OCI-LY7 (cell line): ENCODE measurements around the gene HNRNPU. TPM values are rescaled to one million over a fixed set of nuclear protein-coding genes. Genes with fewer than 3 reads are reported as not detected.

Experiments
- BruUV-seq: library from RNA; stranded (reverse); fragments of 400-500 nt; replicated peaks from 2 replicates; lab custom pipeline; 2021; lab: Mats Ljungman, UMichigan
- CTCF ChIA-PET: fragments of 300-600 bp; sonication (Branson Sonifier 250); formaldehyde crosslinking; loops from one replicate; lab custom pipeline; 2022; ENCODE audit warnings: antibody characterized with exemption; ENCODE audit not compliant: unreplicated experiment; lab: Charles Lee
- POLR2A ChIA-PET: fragments of 300-600 bp; sonication (Branson Sonifier 250); formaldehyde crosslinking; loops from one replicate; lab custom pipeline; 2022; ENCODE audit warnings: antibody characterized with exemption; lab: Charles Lee
- DNase-seq: peaks from one replicate; pipeline ENCODE4 v3.0.0-alpha.2; 2015; ENCODE audit warnings: low spot score
- H2AFZ ChIP-seq: fragments of 200-600 bp; sonication (generic), shearing (Covaris generic); 2 replicates; pipeline ENCODE4 v1.6.1; 2014; ENCODE audit warnings: mild to moderate bottlenecking, antibody characterized with exemption, low read length, moderate library complexity
- H3K27ac ChIP-seq: fragments of 200-600 bp; sonication (generic); 2 replicates; pipeline ENCODE4 v1.5.1; 2014; ENCODE audit warnings: mixed run types, low read depth, mild to moderate bottlenecking, moderate library complexity, low read length, inconsistent platforms; ENCODE audit not compliant: poor library complexity, severe bottlenecking
- H3K36me3 ChIP-seq: fragments of 200-600 bp; sonication (generic); 2 replicates; pipeline ENCODE4 v1.6.1; 2014; ENCODE audit warnings: mild to moderate bottlenecking, antibody characterized with exemption, low read length, moderate library complexity, mixed read lengths; ENCODE audit not compliant: insufficient read depth
- H3K4me1 ChIP-seq: fragments of 200-600 bp; sonication (generic); 2 replicates; pipeline ENCODE4 v1.5.1; 2014; ENCODE audit warnings: mild to moderate bottlenecking, low read length; ENCODE audit not compliant: insufficient read depth, poor library complexity, severe bottlenecking
- H3K4me2 ChIP-seq: fragments of 200-600 bp; sonication (generic); 2 replicates; pipeline ENCODE4 v1.6.1; 2014; ENCODE audit warnings: mild to moderate bottlenecking, low read length
- H3K4me3 ChIP-seq: fragments of 200-600 bp; sonication (generic); 2 replicates; pipeline ENCODE4 v1.5.1; 2014; ENCODE audit warnings: mild to moderate bottlenecking, low read depth, low read length; ENCODE audit not compliant: poor library complexity, severe bottlenecking
- H3K79me2 ChIP-seq: fragments of 200-600 bp; sonication (generic); 2 replicates; pipeline ENCODE4 v1.6.1; 2016; ENCODE audit warnings: low read depth, mild to moderate bottlenecking, low read length, moderate library complexity, mixed read lengths; ENCODE audit not compliant: insufficient read depth
- H3K9me2 ChIP-seq: fragments of 200-600 bp; sonication (generic); 2 replicates; pipeline ENCODE4 v1.6.1; 2016; ENCODE audit warnings: mild to moderate bottlenecking, low read length, mixed read lengths; ENCODE audit not compliant: insufficient read depth
- H3K9me3 ChIP-seq: fragments of 200-600 bp; sonication (generic); 2 replicates; pipeline ENCODE4 v1.6.1; 2014; ENCODE audit warnings: mild to moderate bottlenecking, mixed run types, low read length, mixed read lengths
- H4K20me1 ChIP-seq: fragments of 200-600 bp; sonication (generic); 2 replicates; pipeline ENCODE4 v1.6.1; 2014; ENCODE audit warnings: mild to moderate bottlenecking, antibody characterized with exemption, low read length, moderate library complexity, mixed read lengths; ENCODE audit not compliant: insufficient read depth
- CTCF ChIP-seq: fragments of 200-600 bp; sonication (generic); conservative IDR thresholded peaks from 2 replicates; pipeline ENCODE4 v1.5.1; 2014; ENCODE audit warnings: mild to moderate bottlenecking, antibody characterized with exemption, low read length, moderate library complexity, mixed read lengths
- EZH2phosphoT487 ChIP-seq: fragments of 200-600 bp; sonication (generic); IDR thresholded peaks from 2 replicates; pipeline ENCODE4 v1.6.1; 2018; ENCODE audit warnings: low read depth, borderline replicate concordance, mild to moderate bottlenecking, mixed run types, antibody characterized with exemption, low read length, moderate library complexity, mixed read lengths
- intact Hi-C: fragments of 100-400 bp; cut with micrococcal nuclease; formaldehyde crosslinking; loops from one replicate; pipeline ENCODE4 v1.10.0; 2022; ENCODE audit not compliant: unreplicated experiment
- total RNA-seq, 2 experiments: library from RNA; depleted of rRNA in 1 of 2; stranded (reverse); fragments of >200 nt in 1 of 2; shearing (Covaris generic) in 1 of 2; gene quantifications; 2 replicates each; pipeline ENCODE4 v1.2.3, GENCODE V29; 2014 to 2022

Gene HNRNPU
- total RNA-seq, 2 experiments from 2014 or later = 426 to 650 TPM

DNA sequence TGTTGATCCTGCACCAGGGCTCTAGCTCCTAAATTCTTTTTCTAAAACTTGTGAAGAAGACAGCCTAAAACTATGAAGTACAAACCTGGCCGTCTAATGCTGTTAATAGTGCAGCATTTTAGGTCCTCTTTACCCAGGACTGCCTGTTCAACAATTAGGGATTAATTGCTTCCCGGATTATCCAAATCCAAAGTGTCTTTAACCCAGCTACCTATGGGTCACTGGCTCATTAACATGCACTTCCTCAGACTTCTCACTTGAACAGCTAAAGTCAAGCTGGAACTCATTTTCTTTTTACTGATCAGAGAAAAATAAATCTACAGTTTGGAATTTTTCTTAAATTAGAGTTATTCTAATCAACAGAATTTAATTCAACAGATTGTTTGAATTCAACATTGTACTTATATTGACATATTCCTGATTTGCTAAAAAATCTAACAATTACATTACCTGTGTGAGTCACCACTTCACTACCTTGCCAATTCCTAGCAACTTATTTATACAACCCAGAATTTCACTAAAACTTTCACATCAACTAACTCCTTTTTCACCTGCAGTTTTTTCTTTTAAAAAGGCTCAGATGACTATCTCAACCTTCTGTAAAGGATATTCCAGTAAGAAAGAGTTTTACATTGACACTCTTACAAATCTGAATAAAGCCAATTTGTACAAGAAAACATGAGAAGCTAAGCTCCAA is 3.3 kb downstream of the HNRNPU start:
- Histone ChIP-seq H3K27ac (no peak overlapping the region), H3K9me3 (no peaks in the 10 kb centered on the region), H3K4me2 (peak overlapping the region; percentile 84), H3K79me2 (peaks cover 97% of the 10 kb centered on the region), H3K36me3 (peaks cover 79% of the 10 kb centered on the region), H3K4me3 (peak overlapping the region; percentile 84), H4K20me1 (peaks cover 66% of the 10 kb centered on the region), H2AFZ (no peak overlapping the region), H3K9me2 (no peaks in the 10 kb centered on the region), H3K4me1 (peaks cover 54% of the 10 kb centered on the region)
- intact Hi-C loops = loop anchor here (1.0 kb wide), 1 partner anchor 181 kb away; no protein-coding TSS in a partner anchor
- POLR2A ChIA-PET = interaction anchor here (0.5 to 6.2 kb wide), 24 partner anchors 10 to 181 kb away, joined by 3 to 83 read pairs (median 5); partner anchors contain the start of gene COX20
- BruUV-seq = no TSS peak
- no peak for TF ChIP-seq CTCF
- no peak for TF ChIP-seq EZH2phosphoT487
- no peak for DNase-seq
- CTCF ChIA-PET = interaction anchor here (2.1 kb wide), 1 partner anchor 25 kb away, joined by 8 read pairs; the partner anchor contains the start of gene COX20

DNA sequence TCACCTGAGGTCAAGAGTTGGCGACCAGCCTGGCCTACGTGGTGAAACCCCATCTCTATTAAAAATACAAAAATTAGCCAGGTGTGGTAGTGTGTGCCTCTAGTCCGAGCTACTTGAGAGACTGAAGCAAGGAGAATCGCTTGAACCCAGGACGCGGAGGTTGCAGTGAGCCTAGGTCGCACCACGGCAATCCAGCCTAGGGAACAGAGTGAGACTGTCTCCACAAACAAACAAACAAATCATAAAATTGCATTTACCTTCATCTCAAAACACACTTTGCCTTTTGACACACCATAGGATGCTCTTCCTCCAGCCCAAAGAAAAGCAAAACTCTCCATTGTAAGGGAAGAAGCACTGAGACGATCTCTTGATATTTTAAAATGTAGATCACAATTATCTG is 4.3 kb downstream of the HNRNPU start:
- Histone ChIP-seq H3K36me3 (peaks cover 89% of the 10 kb centered on the region), H3K27ac (no peak overlapping the region), H3K4me1 (peaks cover 47% of the 10 kb centered on the region), H3K9me3 (no peaks in the 10 kb centered on the region), H3K4me2 (peak overlapping the region; percentile 84), H3K79me2 (peaks cover 97% of the 10 kb centered on the region), H4K20me1 (peaks cover 75% of the 10 kb centered on the region), H3K9me2 (no peaks in the 10 kb centered on the region), H2AFZ (no peak overlapping the region), H3K4me3 (peak overlapping the region; percentile 84)
- BruUV-seq = no TSS peak
- ChIA-PET POLR2A (interaction anchor here (0.5 to 6.2 kb wide), 16 partner anchors 10 to 181 kb away, joined by 3 to 83 read pairs (median 5); partner anchors contain the start of gene COX20), CTCF (no interaction called here)
- DNase-seq = no peak
- TF ChIP-seq EZH2phosphoT487 = no peak
- no peak for TF ChIP-seq CTCF
- intact Hi-C loops = no loop called here

DNA sequence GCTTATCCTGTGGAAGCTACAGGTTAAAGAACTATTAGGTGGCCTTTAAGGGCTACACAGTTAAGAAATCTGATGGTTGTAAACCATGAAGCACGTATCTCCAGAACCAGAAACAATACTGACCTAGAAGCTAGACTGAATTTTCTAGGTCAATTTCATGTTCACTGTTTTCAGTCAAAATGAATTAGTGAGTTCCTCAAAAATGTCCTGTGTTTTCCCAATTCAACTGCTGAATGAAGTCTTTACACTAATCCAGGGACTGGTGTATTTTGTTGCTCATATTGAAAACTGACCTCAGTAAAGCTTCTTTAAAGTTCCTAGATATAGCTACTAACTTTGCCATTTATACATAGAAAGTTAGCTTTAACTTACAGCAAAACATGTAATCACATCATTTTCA is 6.0 kb downstream of the HNRNPU start:
- TF ChIP-seq EZH2phosphoT487 (no peak), CTCF (no peak)
- no TSS peak for BruUV-seq
- peaks cover 98% of the 10 kb centered on the region for H3K36me3 ChIP-seq
- no peak overlapping the region for H3K4me3 ChIP-seq
- peaks cover 80% of the 10 kb centered on the region for H4K20me1 ChIP-seq
- DNase-seq = no peak
- H3K27ac ChIP-seq = no peak overlapping the region
- intact Hi-C loops = no loop called here
- no peaks in the 10 kb centered on the region for H3K9me3 ChIP-seq
- no peaks in the 10 kb centered on the region for H3K9me2 ChIP-seq
- H3K79me2 ChIP-seq = peaks cover 99% of the 10 kb centered on the region
- CTCF ChIA-PET = no interaction called here
- H3K4me2 ChIP-seq = 0 out of 2 replicates have a peak overlapping the region, but pooled peaks have one; percentile 84
- peaks cover 48% of the 10 kb centered on the region for H3K4me1 ChIP-seq
- POLR2A ChIA-PET = interaction anchor here (0.6 to 2.2 kb wide), 5 partner anchors 8 to 131 kb away, joined by 3 to 20 read pairs (median 8); no protein-coding TSS in a partner anchor
- no peak overlapping the region for H2AFZ ChIP-seq
